ENCODE measurements around the gene CIAPIN1. TPM values are rescaled to one million over a fixed set of nuclear protein-coding genes. Genes with fewer than 3 reads are reported as not detected.

CIAPIN1 gene
- total and polyA plus RNA-seq, 3 experiments from 2014 or later, result 52.0 to 81.1 (median 79.0) TPM

DNA sequence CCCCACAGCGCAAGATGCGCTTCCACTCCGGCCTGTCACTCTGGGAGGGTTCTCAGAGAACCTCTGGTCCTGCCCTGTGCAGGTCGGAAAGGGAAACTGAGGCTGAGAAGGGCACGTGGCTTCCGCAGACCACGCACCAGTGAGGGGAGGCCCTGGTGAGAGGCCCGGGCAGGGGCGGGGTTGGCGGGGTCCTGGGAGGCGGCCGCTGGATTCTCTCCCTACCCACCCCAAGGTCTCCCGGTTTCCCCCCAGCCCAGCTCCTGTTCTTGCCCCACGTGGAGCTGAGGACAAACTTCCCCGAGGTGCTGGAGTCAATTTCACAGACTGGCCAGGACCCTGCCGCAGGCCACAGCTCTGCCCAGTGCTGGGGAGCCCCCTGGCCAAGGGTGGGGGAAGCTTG, 31.1 kb downstream of the CIAPIN1 start:
- ChIA-PET POLR2A (interaction anchor here (1.3 to 1.5 kb wide), 2 partner anchors 31 to 47 kb away, joined by 3 to 4 read pairs; partner anchors contain the start of genes CIAPIN1, COQ9 and POLR2C), CTCF (interaction anchor here (0.9 to 5.1 kb wide), 10 partner anchors 11 to 332 kb away, joined by 3 to 127 read pairs (median 14); partner anchors contain the start of genes CCL17, CIAPIN1 and COQ9)
- H3K36me3 ChIP-seq (ENCODE audit: insufficient read depth, low read length), result no peaks in the 10 kb centered on the region
- no peak overlapping the region for H3K27ac ChIP-seq (ENCODE audit: low read depth, low read length)
- no peak overlapping the region for H3K4me3 ChIP-seq (ENCODE audit: low read length)
- DNase-seq, result no peak
- H3K4me1 ChIP-seq (ENCODE audit: insufficient read depth, low read length), result peaks cover 20% of the 10 kb centered on the region
- peaks cover 14 to 28% (median 18%) of the 10 kb centered on the region in 3 donors for H3K4me1 Mint-ChIP-seq
- H3K27me3 Mint-ChIP-seq, result peaks cover under 1 to 2% of the 10 kb centered on the region in 2 donors
- H3K27ac Mint-ChIP-seq, result peak overlapping the region in 1 of 8 donors; percentile 8
- H3K9me3 ChIP-seq (ENCODE audit: low read length), result no peaks in the 10 kb centered on the region
- H3K36me3 Mint-ChIP-seq, result no peaks in the 10 kb centered on the region
- H3K9me3 Mint-ChIP-seq, result no peaks in the 10 kb centered on the region
- H3K4me3 Mint-ChIP-seq, result no peak overlapping the region
- no peaks in the 10 kb centered on the region for H3K27me3 ChIP-seq (ENCODE audit: insufficient read depth, low read length, poor library complexity, severe bottlenecking)

DNA sequence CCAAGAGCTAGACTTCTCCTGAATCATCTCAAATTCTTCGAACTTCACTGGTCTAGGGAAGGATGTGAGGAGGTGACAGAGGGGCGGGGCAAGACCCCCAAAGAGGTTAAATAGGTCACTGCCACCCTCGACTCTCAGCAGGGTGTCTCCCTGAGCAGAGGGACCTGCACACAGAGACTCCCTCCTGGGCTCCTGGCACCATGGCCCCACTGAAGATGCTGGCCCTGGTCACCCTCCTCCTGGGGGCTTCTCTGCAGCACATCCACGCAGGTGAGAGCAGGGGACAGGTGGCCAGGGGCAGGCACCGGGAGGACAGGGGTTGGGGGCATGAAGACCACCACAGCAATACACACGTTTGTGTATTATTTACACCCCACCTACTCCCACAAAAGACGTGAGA, 33.5 kb downstream of the CIAPIN1 start:
- no peak overlapping the region for H3K4me3 Mint-ChIP-seq
- no peaks in the 10 kb centered on the region for H3K9me3 Mint-ChIP-seq
- Histone ChIP-seq H3K27ac (ENCODE audit: low read depth, low read length) (no peak overlapping the region), H3K4me3 (ENCODE audit: low read length) (no peak overlapping the region), H3K9me3 (ENCODE audit: low read length) (no peaks in the 10 kb centered on the region), H3K27me3 (ENCODE audit: insufficient read depth, low read length, poor library complexity, severe bottlenecking) (no peaks in the 10 kb centered on the region), H3K36me3 (ENCODE audit: insufficient read depth, low read length) (no peaks in the 10 kb centered on the region), H3K4me1 (ENCODE audit: insufficient read depth, low read length) (peaks cover 12% of the 10 kb centered on the region)
- peaks cover 10 to 18% (median 13%) of the 10 kb centered on the region in 3 donors for H3K4me1 Mint-ChIP-seq
- no peak for DNase-seq
- peaks cover 0 to 2% (median 0%) of the 10 kb centered on the region in 3 donors for H3K36me3 Mint-ChIP-seq
- CTCF ChIA-PET, result interaction anchor here (1.9 kb wide), 1 partner anchor 111 kb away, joined by 6 read pairs; no protein-coding TSS in a partner anchor
- H3K27ac Mint-ChIP-seq, result peak overlapping the region in 1 of 8 donors; percentile 60
- POLR2A ChIA-PET, result no interaction called here
- peaks cover 2 to 13% of the 10 kb centered on the region in 2 donors for H3K27me3 Mint-ChIP-seq

DNA sequence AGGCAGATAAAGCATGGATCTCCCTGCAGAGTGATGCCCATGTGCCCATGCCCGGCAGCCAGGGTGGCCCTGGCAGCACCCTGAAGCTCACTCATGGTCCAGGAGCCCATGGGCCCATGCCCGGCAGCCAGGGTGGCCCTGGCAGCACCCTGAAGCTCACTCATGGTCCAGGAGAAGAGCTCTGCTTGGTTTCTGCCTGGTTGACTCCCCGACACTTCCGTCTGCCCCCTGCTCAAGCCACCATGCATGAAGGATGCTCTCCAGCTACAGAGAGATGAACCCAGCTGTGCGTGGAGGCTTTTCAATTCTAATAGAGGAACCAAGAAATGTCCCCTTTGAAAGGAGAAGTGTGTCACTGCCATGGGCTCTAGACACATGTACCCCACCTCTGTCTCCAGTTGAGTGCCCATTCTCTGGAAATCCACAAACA, 33.9 kb downstream of the CIAPIN1 start:
- peak overlapping the region in 1 of 8 donors; percentile 60 for H3K27ac Mint-ChIP-seq

DNA sequence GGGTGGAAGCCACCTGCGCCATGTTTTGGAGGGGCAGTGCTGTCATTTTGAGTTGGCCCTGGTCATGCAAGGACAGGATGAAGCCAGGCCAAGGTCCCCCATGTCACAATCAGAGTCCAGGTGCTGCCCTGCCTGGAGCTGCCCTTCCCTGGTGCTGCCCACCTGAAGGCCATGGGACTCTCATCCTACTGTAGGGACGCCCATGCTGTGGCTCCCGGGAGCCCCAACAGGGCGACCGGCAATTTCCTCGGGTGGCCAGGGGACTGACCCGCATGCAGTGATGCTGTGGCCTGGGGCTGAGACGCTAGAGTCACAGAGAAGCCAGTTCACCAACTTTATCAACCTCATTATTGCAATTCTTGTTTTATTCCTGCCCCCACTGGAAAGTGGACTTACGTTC, 34.6 kb downstream of the CIAPIN1 start:
- H3K4me3 ChIP-seq (ENCODE audit: low read length), result no peak overlapping the region
- H3K27ac ChIP-seq (ENCODE audit: low read depth, low read length), result no peak overlapping the region
- Mint-ChIP-seq H3K36me3 (peaks cover 0 to 2% (median 0%) of the 10 kb centered on the region in 3 donors), H3K4me3 (no peak overlapping the region), H3K9me3 (no peaks in the 10 kb centered on the region), H3K27me3 (peaks cover 2 to 13% of the 10 kb centered on the region in 2 donors), H3K27ac (peak overlapping the region in 1 of 8 donors; percentile 66), H3K4me1 (peaks cover 8 to 10% (median 8%) of the 10 kb centered on the region in 3 donors)
- H3K9me3 ChIP-seq (ENCODE audit: low read length), result no peaks in the 10 kb centered on the region
- ChIA-PET CTCF (interaction anchor here (1.0 kb wide), 1 partner anchor 112 kb away, joined by 3 read pairs; no protein-coding TSS in a partner anchor), POLR2A (interaction anchor here (0.6 kb wide), 1 partner anchor 737 kb away, joined by 4 read pairs; no protein-coding TSS in a partner anchor)
- no peaks in the 10 kb centered on the region for H3K27me3 ChIP-seq (ENCODE audit: insufficient read depth, low read length, poor library complexity, severe bottlenecking)
- H3K4me1 ChIP-seq (ENCODE audit: insufficient read depth, low read length), result peaks cover 9% of the 10 kb centered on the region
- no peaks in the 10 kb centered on the region for H3K36me3 ChIP-seq (ENCODE audit: insufficient read depth, low read length)
- DNase-seq, result no peak

More for the DNA sequence above, 33.9 kb downstream of the CIAPIN1 start:
- Mint-ChIP-seq H3K9me3 (no peaks in the 10 kb centered on the region), H3K4me3 (no peak overlapping the region), H3K4me1 (peaks cover 8 to 14% (median 10%) of the 10 kb centered on the region in 3 donors), H3K36me3 (peaks cover 0 to 2% (median 0%) of the 10 kb centered on the region in 3 donors), H3K27me3 (peaks cover 2 to 13% of the 10 kb centered on the region in 2 donors)
- Histone ChIP-seq H3K4me1 (ENCODE audit: insufficient read depth, low read length) (peaks cover 9% of the 10 kb centered on the region), H3K27me3 (ENCODE audit: insufficient read depth, low read length, poor library complexity, severe bottlenecking) (no peaks in the 10 kb centered on the region), H3K4me3 (ENCODE audit: low read length) (no peak overlapping the region), H3K27ac (ENCODE audit: low read depth, low read length) (no peak overlapping the region), H3K36me3 (ENCODE audit: insufficient read depth, low read length) (no peaks in the 10 kb centered on the region), H3K9me3 (ENCODE audit: low read length) (no peaks in the 10 kb centered on the region)
- POLR2A ChIA-PET, result no interaction called here
- no peak for DNase-seq
- CTCF ChIA-PET, result interaction anchor here (1.0 to 1.9 kb wide), 2 partner anchors 111 to 112 kb away, joined by 3 to 6 read pairs; no protein-coding TSS in a partner anchor

DNA sequence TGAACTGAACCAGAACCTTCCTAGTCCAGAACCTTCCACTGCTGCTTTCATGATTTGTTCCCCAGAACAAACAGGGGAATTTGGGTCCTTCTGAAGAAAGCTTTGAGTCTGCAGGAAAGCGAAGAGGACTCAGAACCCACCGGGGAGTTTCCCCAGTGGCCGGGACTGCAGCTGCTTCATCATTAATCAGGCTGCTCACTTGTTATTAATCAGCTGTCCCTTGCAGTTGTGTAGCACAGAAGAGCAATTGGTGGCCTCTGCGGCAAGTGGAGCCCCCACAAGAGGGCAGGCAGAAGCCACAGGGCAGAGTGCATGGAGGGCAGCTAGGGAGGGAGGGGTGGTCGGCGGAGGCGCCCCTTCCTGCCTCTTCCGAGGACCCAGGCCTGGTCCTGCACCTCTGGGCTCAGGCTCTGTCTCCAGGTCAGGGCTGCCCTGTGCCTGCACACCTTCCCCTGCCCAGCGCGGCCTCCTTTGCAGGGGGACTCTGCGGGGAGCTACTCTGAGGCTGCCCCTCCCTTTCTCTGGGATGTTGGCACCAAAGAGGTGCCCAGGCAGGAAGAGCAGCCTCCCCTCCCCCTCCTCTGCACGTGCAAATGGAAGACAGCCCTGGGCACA, 35.7 kb downstream of the CIAPIN1 start:
- Histone ChIP-seq H3K27me3 (ENCODE audit: insufficient read depth, low read length, poor library complexity, severe bottlenecking) (no peaks in the 10 kb centered on the region), H3K4me1 (ENCODE audit: insufficient read depth, low read length) (no peaks in the 10 kb centered on the region), H3K9me3 (ENCODE audit: low read length) (no peaks in the 10 kb centered on the region), H3K36me3 (ENCODE audit: insufficient read depth, low read length) (no peaks in the 10 kb centered on the region), H3K4me3 (ENCODE audit: low read length) (no peak overlapping the region), H3K27ac (ENCODE audit: low read depth, low read length) (no peak overlapping the region)
- H3K27ac Mint-ChIP-seq, result peak overlapping the region in 1 of 8 donors; percentile 23
- no peak for DNase-seq
- POLR2A ChIA-PET, result no interaction called here
- H3K36me3 Mint-ChIP-seq, result peaks cover 0 to 2% (median 0%) of the 10 kb centered on the region in 3 donors
- H3K4me3 Mint-ChIP-seq, result no peak overlapping the region
- peaks cover 0 to under 1% (median 0%) of the 10 kb centered on the region in 3 donors for H3K4me1 Mint-ChIP-seq
- peaks cover 0 to 13% of the 10 kb centered on the region in 2 donors for H3K27me3 Mint-ChIP-seq
- H3K9me3 Mint-ChIP-seq, result no peaks in the 10 kb centered on the region
- CTCF ChIA-PET, result no interaction called here

DNA sequence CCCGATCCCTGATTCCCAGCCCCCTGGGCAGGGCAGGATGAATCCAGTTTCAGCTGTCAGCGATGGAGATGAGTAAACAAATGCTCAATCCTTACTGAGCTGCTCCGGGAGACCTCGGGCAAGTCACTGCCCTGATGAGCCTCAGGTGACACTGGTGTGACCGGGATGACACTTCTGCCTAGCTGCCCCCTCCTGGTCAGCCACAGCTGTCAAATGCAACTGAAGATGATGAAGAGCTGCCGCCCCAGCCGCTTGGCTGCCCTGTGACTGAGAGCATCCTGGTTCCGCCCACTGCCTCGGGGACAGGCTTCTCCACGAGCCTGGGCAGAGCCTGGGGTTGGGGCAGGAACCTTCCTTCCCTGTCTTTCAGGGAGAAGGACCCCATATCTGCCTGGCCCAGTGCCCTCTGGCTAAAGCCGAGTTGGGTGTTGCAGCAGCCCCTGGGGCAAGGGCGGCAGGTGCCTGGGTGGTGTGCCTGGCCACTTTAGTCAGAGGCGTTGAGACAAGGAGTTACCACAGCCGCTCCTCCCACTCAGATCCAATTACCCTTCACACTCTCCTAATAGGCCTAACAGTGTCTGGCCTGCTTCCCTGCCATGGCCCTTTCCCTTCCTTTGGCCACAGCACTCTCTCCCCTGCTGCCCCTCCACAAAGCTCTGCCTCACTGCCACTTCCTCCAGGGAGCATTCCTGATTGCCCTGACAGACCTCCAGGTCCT, 37.2 kb downstream of the CIAPIN1 start:
- H3K4me1 ChIP-seq (ENCODE audit: insufficient read depth, low read length), result no peaks in the 10 kb centered on the region
- ChIA-PET CTCF (interaction anchor here (1.8 kb wide), 1 partner anchor 8 kb away, joined by 9 read pairs; no protein-coding TSS in a partner anchor), POLR2A (interaction anchor here (0.6 kb wide), 1 partner anchor 12 kb away, joined by 4 read pairs; no protein-coding TSS in a partner anchor)
- no peak overlapping the region for H3K27ac ChIP-seq (ENCODE audit: low read depth, low read length)
- H3K27ac Mint-ChIP-seq, result no peak overlapping the region
- peaks cover 0 to 13% of the 10 kb centered on the region in 2 donors for H3K27me3 Mint-ChIP-seq
- no peaks in the 10 kb centered on the region for H3K9me3 Mint-ChIP-seq
- no peak overlapping the region for H3K4me3 Mint-ChIP-seq
- no peaks in the 10 kb centered on the region for H3K4me1 Mint-ChIP-seq
- peaks cover 0 to 2% (median 0%) of the 10 kb centered on the region in 3 donors for H3K36me3 Mint-ChIP-seq
- H3K9me3 ChIP-seq (ENCODE audit: low read length), result no peaks in the 10 kb centered on the region
- no peaks in the 10 kb centered on the region for H3K27me3 ChIP-seq (ENCODE audit: insufficient read depth, low read length, poor library complexity, severe bottlenecking)
- H3K36me3 ChIP-seq (ENCODE audit: insufficient read depth, low read length), result no peaks in the 10 kb centered on the region
- H3K4me3 ChIP-seq (ENCODE audit: low read length), result no peak overlapping the region
- no peak for DNase-seq

DNA sequence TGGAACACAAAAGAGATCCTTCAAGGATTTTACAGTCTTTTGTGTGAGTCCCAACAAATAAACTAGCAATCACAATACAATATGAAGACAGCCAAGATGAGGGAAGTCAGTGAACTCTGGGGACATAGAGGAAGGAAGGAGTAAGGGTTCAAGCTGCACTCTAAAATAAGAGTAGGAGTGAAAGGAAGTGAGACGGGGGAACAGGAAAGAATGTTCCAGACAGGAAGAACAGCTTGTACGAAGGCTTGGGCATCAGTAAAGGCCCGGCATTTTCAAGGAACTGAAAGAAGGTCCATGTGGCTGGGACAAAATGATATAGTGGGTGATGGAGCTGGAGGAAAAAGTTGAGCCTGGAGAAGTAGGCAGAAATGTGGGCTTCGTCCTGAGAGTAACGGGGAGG, 38.1 kb downstream of the CIAPIN1 start:
- no peak for DNase-seq
- H3K4me1 Mint-ChIP-seq, result no peaks in the 10 kb centered on the region
- H3K4me1 ChIP-seq (ENCODE audit: insufficient read depth, low read length), result no peaks in the 10 kb centered on the region
- no peaks in the 10 kb centered on the region for H3K9me3 ChIP-seq (ENCODE audit: low read length)
- H3K36me3 ChIP-seq (ENCODE audit: insufficient read depth, low read length), result no peaks in the 10 kb centered on the region
- H3K27me3 Mint-ChIP-seq, result peaks cover 0 to 13% of the 10 kb centered on the region in 2 donors
- no peaks in the 10 kb centered on the region for H3K27me3 ChIP-seq (ENCODE audit: insufficient read depth, low read length, poor library complexity, severe bottlenecking)
- peaks cover 0 to 2% (median 0%) of the 10 kb centered on the region in 3 donors for H3K36me3 Mint-ChIP-seq
- H3K4me3 ChIP-seq (ENCODE audit: low read length), result no peak overlapping the region
- H3K4me3 Mint-ChIP-seq, result no peak overlapping the region
- peak overlapping the region in 1 of 8 donors; percentile 38 for H3K27ac Mint-ChIP-seq
- no peak overlapping the region for H3K27ac ChIP-seq (ENCODE audit: low read depth, low read length)
- ChIA-PET POLR2A (interaction anchor here (0.6 kb wide), 1 partner anchor 13 kb away, joined by 4 read pairs; no protein-coding TSS in a partner anchor), CTCF (interaction anchor here (1.8 kb wide), 1 partner anchor 9 kb away, joined by 9 read pairs; no protein-coding TSS in a partner anchor)
- no peaks in the 10 kb centered on the region for H3K9me3 Mint-ChIP-seq
